ENCODE results near the gene PLXDC2.

Gene PLXDC2

DNA sequence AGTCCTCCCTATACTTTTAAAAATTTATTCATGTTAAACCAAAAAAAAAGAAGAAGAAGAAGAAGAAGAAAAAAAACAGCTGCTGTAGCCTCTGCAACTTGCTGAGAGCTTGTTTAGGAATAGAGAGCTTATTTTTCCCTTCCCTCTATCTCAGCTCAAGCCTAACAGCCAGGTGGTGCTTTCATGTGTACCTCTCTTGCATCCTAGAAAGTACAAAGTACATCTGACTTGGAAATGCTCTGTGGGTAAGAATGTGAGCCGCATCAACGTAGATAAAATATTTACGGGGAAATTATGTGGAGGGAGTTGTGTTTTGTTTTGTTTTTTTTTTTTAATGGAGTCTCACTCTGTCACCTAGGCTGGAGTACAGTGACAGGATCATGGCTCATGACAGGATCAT, 99.6 kb downstream of the PLXDC2 start:
- no peak for DNase-seq

DNA sequence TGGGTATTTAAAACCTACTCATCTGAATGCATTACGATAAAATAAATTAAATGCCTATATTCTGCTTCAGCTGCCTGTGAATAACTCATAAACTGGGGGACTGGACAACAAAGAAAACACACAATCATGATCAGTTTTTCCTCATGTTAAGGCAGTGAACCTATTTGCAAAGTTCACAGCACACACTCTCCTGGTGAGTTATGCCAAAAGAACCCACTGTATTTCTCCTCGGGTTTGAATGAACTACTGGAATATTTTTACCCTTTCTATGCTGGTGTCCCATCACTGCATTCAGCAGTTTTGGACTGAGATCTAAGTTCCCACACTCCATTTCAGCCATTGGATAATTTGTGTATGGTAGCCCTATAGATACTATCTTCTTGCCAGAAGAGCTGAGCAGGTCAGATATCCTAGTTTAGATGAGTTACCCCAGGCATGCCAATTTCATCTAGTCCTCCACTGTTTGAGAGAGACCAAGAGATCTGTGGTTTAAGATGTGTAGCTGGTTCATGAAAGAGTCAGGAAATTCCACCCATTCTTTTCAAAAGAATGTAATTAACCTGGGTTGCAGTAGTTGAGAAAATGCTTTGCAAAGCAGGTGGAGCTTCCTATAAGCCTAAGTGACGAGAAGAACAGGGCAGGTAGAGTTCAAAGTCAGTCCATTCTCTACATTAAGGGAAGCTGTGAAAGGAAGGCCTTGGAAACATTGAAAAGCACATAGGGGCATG, 101.7 kb downstream of the PLXDC2 start:
- no peak for DNase-seq

DNA sequence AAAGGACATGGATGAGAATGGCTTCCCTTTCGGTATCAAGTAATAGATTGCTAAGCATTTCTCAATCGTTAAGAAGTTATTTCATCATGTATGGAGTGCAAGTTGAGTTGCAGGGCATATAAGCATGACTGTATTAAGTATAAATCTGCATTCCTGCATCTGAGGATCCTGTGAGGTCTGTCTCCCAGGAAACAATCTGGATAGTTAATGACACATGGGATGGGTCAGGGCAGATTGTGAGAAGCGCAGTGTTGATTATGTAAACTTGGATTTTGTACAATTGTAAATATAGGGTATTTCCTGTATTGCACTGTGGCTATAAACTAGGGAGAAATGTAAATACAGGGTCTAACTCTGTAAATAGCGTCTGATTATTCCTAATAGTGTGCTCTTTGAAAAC, 102.6 kb downstream of the PLXDC2 start:
- no peak for DNase-seq

DNA sequence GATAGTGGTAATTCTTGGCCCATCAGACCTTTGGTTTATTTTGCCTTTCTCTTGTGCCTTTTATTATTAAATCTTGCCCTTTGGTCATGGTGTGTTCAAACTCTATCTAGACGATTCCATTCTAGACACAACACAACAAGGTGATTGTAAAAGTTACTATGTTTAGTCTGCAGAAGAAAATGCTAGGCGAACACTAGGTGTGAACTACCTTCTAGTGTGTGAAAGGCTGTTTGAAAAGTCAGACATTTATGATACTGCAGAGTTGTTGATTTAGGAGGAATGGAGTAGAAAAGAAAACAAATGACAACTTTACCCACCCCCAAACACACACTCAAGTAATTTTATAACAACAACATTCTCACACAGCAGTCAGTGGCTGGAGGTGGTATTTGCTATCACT, 103.4 kb downstream of the PLXDC2 start:
- no peak for DNase-seq

DNA sequence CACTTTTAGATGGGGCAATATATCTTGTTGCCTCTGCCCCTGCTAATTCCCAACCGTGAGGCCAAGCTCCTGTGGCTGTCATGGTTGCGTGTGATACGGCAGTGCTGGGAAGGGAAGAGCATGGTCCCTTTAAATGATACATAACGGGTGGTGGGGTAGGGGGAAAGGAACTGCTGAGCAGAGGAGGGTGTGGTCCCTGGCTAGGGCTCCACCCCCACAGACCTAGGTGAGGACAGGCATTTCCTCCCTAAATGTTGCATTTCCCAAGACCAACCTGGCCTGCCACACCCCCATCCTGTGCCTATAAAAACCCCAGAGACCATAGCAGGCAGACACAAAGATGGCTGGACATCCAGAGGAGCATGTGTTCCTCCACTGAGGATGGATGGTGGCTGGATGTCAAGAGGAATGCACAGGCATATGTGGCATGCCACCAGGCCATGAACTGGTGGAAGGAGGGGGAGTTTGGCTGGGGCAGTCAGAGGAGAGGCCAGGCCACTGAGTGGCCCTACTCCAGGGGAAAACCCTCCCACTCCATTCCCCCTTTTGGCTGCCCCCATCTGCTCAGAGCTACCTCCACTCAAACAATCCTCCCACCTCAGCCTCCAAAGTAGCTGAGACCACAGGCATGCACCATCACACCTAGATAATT, 104.0 kb downstream of the PLXDC2 start:
- DNase-seq: no peak

DNA sequence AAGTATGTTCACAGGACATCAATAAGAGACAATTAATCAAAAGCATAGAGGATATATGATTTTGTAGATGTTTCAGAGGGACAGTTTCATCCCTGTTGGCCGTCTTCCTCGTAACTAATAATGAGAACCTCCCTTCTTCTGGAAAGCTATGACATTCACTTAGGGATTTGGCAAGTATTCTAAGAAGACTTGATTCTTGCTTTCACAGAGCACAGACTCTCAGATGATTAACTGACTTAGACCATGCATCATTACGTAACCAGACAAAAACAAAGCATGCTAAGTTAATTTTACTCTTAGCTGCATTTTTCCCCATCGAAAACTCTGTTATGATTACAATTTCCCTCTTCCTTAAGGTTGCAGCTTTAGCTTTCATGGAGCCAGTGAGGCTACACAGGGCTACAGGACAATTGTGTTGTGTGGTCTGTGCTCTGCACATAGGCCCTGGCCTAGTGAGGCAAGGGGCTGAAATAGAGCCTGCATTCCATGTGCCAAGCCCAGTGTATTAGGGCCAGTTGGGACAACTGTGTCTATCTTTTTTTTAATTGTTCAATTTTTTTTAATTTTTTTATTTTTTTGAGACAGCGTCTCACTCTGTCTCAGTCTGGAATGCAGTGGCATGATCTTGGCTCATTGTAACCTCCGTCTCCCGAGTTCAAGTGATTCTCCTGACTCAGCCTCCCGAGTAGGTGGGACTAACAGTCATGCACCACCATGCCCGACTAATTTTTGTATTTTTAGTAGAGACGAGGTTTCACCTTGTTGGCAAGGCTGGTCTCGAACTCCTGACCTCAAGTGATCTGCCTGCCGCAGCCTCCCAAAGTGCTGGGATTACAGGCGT, 105.3 kb downstream of the PLXDC2 start:
- no peak for DNase-seq

DNA sequence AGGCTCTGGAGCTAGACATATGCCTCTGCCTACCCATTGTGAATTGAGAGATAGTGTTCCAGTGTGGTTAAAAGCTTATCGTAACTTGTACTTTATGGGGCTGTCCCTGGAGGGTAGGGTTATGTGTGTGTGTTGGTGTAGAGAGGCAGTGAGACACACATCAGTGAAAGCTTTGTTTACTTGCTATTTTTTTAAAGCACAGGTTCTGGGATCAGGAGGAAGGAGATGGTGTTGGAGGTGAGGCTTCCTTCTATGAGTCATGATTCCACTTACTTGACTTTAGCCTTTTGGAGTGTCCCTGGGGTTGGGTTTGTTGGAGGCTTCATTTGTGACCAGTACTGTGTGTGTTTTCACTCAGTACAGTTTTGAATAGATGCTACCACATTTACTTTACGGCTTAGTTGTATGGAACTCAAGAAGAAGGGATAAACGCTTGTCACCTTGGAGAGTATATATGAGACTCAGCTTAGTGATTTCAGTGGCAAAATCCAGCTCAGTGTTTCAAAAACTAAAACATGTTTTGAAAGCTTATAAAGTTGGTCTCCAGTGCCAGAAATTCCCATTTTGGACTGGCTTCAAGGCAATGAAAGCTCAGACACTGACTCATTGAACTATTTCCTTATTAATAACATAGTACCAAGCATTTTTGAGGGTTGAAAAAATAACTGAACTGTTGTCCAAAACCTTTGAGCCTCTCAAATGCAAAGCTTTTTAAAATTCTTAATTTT, 106.2 kb downstream of the PLXDC2 start:
- DNase-seq: no peak

DNA sequence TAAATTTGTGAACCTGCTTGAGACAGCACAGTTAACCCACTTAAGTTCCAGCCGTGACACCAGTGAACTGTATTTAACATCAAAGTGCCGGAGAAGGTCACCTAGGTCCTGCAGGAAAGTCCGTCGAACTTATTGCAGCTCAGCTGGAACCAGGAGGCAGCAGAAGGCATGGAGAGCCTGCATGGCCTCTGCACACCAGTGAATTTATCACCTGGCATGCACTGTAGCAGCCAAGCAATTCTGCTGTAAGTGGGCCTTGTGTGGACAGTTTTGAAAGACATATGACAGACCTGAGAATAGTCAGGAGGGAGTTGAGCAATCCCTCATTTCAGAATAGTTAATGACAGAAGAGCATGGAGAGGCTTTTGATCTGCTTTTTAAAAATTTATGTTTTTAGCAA, 108.8 kb downstream of the PLXDC2 start:
- DNase-seq: no peak

DNA sequence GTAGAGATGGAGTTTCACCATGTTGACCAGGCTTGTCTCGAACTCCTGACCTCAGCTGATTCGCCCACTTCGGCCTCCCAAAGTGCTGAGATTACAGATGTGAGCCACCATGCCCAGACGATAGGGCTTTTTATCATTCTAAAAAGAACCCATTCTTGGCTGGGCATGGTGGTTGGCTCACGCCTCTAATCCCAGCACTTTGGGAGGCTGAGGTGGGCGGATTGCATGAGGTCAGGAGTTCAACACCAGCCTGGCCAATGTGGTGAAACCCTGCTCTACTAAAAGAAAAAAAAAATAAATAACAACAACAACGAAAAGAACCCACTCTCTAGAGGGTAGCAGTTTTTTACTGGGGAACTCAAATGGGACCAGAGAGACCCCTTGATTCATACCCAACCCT, 112.7 kb downstream of the PLXDC2 start:
- DNase-seq: no peak

DNA sequence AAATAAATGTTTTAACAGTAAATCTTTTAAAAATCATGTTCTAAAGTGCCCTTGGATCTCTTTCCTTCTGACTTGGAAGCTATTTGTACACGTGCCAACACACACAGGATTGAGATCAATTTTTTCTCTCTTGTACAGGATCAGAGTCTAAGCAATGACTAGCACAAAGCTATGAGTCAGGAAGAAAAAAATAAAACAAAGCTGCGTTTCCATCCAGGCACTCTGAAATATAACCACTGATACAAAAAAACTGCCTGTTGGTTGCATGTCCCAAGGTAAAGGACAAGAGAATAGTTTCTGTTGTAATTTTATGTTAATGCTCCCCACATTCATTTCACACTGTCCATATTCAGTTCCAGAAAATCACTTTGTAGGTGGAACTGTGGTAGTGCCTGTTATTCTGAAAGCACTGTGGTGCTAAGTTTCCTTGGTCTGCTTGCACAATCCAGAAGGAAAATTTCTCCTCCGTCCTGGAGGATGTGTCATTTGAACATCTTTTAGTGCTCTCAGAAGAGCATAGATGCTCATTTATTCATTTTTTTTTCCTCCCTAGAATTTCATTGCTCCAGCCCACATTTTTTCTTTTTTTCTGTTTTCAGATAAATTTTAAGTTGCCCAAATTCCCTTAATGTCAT, 113.4 kb downstream of the PLXDC2 start:
- DNase-seq: no peak

DNA sequence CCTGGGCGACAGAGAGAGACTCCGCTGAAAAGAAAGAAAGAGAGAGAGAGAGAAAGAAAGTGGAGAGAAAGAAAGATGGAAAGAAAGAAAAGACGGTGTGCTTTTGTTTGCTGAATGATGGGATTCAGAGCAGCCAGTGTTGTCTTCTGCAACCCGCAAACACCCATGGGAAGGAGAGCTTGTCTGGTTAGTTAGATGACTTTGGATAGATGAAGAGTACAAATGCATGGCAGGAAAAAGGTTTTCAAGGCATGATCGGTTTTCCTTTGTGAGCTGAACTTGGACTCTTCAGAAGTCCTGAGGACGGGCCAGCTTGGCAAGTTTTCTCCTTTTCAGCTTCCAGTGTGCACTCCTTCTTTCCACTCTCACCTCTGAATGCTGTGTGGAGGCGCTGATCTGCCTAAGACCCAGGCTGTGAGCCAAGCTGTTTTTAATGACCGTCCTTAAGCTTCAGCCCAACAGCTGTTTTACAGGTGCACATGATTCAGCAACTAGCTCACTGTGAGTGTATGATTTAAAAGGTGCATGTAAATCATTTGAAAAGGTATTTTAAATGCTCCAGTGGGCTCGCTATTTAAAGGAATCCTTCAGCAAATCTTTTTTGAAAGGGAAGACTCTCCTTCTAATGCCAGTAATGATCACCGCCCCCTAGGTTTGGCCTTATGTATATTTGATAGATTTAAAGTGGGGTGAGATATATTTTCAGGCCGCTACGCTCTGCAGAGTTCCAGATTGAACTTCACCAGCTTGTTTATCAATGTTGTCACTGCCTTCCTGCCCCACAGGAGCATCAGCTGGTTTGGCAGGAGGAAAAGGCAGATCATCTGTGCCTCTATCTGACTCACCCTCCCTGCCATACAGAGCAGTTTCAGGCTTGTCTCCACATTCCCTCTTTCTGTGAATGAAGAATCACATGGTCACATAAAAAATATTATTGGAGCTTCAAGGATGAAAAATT, 115.0 kb downstream of the PLXDC2 start:
- DNase-seq: peak; percentile 32

DNA sequence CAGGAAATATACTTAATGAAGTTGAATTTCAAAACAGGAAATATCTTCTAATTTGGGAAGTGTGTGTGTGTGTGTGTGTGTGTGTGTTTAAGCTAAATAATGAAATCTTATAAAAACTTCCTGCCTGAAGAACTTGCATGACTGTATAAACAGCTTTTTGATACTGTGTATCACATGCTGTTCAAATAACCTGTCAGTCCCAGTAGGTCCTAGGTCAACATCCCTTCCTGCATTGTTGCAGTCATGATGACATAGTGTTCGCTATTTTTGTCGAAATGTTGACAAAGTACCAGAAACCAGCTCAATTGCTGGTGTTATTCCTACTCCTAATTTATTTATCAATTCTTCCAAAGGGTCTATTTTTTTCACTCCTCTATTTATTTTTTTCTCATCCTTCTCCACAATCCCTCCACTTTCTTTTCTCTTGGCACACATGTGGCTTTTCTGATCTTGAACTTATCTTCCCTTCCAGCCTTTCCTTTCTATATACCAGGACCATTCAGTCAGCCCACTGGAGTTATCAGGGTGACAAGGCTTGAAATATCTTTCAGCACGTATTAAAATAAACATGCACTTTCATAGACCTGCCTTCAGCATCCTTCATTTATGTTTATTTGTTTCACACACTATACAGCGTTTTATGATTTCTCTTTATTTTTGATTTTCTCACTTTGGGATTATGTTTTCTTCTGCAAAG, 115.8 kb downstream of the PLXDC2 start:
- no peak for DNase-seq

DNA sequence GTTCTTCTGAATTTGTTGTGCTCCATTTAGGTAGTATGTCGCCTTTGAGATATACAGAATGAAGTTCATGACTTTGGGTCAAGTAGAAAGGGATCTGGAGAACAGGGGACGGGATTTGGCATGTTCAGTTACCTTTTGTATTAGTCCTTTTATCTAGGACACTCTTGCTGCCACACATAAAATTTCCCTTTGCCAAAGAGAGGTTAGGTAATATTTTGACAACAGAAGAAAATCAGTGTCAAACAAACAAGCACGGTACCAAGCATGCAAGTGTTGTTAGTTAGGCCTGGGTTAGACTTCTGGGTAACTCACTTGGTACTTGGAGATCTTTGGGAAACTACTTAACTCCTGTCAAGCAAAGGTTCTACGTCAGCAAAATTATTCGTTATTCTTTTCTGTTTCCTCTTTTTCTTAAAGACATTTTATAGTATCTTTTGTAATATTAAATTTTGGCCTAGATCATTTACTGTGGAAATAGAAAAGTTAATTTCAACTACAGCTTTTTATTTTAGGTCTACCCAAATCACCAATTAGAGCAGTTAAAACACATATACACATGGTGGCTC, 116.7 kb downstream of the PLXDC2 start:
- DNase-seq: no peak

DNA sequence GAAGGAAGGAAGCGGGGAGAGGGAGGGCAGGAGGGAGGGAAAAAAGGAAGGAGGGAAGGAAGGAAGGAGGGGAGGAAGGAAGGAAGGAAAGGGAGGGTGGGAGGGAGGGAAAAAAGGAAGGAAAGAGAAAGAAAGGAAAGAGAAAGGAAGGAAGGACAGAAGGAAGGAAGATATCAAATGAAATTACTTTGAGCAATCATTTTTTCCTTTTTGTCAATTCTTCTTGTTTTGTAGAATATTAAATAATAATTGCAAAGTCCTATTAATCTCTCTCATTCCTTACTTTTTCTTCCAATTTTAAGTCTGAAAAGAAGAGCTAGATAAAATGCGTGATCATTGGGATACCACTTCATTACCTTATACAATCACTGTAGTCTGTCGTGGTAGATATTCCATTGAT, 117.5 kb downstream of the PLXDC2 start:
- no peak for DNase-seq

DNA sequence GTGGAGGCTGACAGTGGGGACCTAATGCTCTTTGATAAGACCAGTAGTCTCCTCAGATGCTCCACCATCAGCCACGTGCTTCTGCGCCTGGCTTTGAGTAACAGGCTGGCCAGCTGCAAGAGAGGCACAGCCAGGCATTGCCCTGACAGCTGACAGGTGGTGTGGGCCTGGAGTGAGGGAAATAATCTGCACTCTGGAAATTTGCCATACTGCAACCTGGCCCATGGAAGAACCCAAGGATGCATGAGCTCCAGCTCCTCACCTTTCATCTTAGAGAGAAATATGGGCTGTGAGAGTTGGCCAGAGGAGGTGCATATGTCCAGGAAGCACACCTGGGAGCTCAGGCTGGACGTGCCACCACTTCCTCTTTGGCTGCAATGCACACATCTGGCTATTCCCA, 118.9 kb downstream of the PLXDC2 start:
- DNase-seq: no peak

DNA sequence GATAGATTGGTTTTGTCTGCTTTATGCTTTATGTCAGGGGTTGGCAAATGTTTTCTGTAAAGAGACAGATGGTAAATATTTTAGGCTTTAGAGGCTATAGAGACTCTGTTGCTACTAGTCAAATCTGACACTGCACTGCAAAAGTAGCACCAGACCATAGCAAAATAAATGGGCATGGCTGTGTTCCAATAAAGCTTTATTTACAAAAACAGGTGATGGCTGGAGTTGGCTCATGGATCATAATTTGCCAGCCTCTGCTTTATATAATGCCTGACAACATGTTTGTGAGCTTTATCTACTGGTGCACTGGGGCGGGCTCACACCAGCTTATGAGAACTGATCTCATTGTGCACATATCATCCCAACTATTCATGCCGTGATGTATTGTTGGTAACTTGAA, 120.1 kb downstream of the PLXDC2 start:
- no peak for DNase-seq

DNA sequence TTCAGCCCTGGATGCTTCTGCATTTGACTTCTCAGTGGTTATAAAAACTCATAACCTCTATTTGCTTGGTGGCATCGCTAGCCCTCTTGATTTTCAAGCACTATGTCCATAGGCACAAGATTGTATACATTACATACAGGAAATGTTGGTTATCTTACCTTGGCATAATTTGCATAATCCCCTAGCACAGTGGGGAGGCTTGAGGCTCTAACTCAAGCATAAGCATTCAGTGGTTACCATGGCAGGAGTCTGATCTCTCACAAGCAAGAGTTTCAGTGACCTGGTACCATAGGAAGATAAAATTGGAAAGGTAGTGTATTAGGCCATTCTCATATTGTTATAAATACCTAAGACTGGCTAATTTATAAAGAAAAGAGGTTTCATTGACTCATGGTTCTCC, 121.8 kb downstream of the PLXDC2 start:
- DNase-seq: no peak

DNA sequence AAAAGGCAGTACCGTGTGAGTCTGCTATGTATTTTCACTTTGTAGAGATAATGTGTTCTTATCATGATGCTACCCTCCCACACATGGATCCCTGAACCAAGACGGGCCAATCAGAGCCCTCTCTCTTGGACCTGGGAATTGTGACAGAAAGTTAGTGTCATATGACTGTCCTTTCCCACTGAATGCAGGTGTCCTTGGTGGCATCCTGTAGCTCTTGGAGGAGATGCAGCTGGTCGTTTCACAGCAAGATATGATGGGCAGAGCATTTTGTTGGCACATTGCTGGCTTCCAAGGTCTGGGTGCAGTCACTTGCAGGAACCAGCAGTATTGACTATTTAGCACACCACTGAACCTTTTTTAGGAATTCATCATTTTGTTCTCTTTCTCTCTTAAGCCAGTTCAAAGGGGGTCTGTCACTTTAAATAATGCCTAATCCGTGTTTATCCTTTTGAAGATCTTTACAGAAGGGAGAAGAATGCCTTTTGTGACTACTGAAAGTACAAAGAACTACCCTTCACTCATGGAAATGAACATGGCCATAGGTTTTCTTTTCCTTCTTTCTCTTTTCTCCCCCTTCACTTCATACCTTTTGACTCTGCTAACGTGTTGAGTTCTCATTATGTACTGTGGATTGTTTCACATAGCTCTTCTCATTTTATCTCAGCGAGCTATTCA, 125.1 kb downstream of the PLXDC2 start:
- DNase-seq: no peak

DNA sequence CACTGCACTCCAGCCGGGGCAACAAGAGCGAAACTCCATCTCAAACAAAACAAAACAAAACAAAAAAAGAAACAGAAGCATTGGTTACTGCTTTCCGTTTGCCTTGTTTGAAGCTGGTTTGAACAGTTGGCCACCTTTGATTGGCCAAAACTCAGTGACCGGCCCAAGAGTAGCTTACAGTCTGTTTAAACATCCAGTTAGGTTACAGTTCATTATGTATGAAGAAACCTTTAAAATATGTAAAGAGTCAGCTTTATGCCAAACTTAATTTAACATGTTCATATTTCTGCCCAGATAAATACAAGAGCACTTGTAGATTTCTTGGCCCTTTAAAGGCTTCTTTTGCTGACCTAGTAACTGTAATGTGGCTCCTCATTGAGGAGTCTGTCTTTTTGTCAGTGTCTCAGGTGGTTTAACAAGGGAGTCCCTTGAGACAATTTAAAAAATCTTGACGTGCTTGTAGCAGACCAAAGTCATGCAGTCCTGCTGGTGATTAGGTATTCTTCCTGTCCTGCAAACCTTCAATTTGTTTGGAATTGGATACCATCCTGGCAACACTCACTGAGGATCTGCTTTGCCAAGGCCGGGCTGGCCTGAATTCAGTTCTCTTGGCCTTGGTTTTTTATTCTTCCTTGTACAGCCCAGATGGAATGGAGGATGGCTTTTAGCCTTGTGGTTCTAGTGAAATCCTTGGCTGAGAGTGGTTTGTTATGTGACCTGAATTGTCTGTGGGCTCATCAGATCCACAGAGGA, 128.9 kb downstream of the PLXDC2 start:
- DNase-seq: no peak
